A673 (cell line): ENCODE data around the gene TNS3. TPM values are rescaled to one million over a fixed set of nuclear protein-coding genes. Genes with fewer than 3 reads are reported as not detected.

Source experiments
- BruUV-seq: library from RNA; stranded (reverse); fragments of 400-500 nt; replicated peaks from 2 replicates; lab custom pipeline; 2021; lab: Mats Ljungman, UMichigan
- CTCF ChIA-PET: fragments of 300-600 bp; sonication (Branson Sonifier 250); formaldehyde crosslinking; loops from one replicate; lab custom pipeline; 2022; ENCODE audit warnings: antibody characterized with exemption; lab: Charles Lee
- POLR2A ChIA-PET: fragments of 300-600 bp; sonication (Branson Sonifier 250); formaldehyde crosslinking; loops from one replicate; lab custom pipeline; 2022; ENCODE audit warnings: antibody characterized with exemption; ENCODE audit not compliant: low non-redundant PET; lab: Charles Lee
- DNase-seq: peaks from one replicate; pipeline ENCODE4 v3.0.0-alpha.2; 2015; ENCODE audit warnings: low spot score
- H3K27ac ChIP-seq: fragments of 200-600 bp; sonication (generic); 2 replicates; pipeline ENCODE4 v1.5.1; 2016; ENCODE audit warnings: mixed run types, low read depth, mild to moderate bottlenecking, mixed read lengths, antibody characterized with exemption, low read length; ENCODE audit not compliant: poor library complexity, severe bottlenecking
- H3K27me3 ChIP-seq: fragments of 200-600 bp; sonication (generic); replicated peaks from 2 replicates; pipeline ENCODE4 v1.6.1; 2017; ENCODE audit warnings: mixed run types, low read depth, mild to moderate bottlenecking, mixed read lengths, antibody characterized with exemption, low read length; ENCODE audit not compliant: insufficient read depth, poor library complexity
- H3K36me3 ChIP-seq: fragments of 200-600 bp; sonication (generic); 2 replicates; pipeline ENCODE4 v1.6.1; 2016; ENCODE audit warnings: mixed run types, mild to moderate bottlenecking, mixed read lengths, antibody characterized with exemption, low read length; ENCODE audit not compliant: insufficient read depth, poor library complexity, severe bottlenecking
- H3K4me1 ChIP-seq: fragments of 200-600 bp; sonication (generic); 2 replicates; pipeline ENCODE4 v1.6.1; 2017; ENCODE audit warnings: mixed run types, mild to moderate bottlenecking, mixed read lengths, antibody characterized with exemption, low read length; ENCODE audit not compliant: insufficient read depth, poor library complexity, severe bottlenecking
- H3K4me3 ChIP-seq: fragments of 200-600 bp; sonication (generic); 2 replicates; pipeline ENCODE4 v1.5.1; 2016; ENCODE audit warnings: low read depth, mixed run types, mild to moderate bottlenecking, mixed read lengths, low read length; ENCODE audit not compliant: poor library complexity, severe bottlenecking
- H3K9me3 ChIP-seq: fragments of 200-600 bp; sonication (generic); 2 replicates; pipeline ENCODE4 v1.6.1; 2016; ENCODE audit warnings: mixed run types, low read depth, mild to moderate bottlenecking, mixed read lengths, antibody characterized with exemption, low read length; ENCODE audit not compliant: poor library complexity, severe bottlenecking
- EZH2 ChIP-seq: fragments of 200-600 bp; sonication (generic); IDR thresholded peaks from 2 replicates; pipeline ENCODE4 v1.6.1; 2017; ENCODE audit warnings: borderline replicate concordance, low read depth, mild to moderate bottlenecking, mixed read lengths, antibody characterized with exemption, low read length; ENCODE audit not compliant: poor library complexity, severe bottlenecking
- intact Hi-C: fragments of 100-400 bp; cut with micrococcal nuclease; formaldehyde crosslinking; loops from one replicate; pipeline ENCODE4 v1.10.0; 2022; ENCODE audit not compliant: unreplicated experiment
- total RNA-seq: library from RNA; stranded (reverse); gene quantifications from 2 replicates; pipeline ENCODE4 v1.2.3, GENCODE V29; 2021
- TF ChIP-seq, protein P1 (sequence below): fragments of 300-800, 200-600 bp; sonication (generic); conservative IDR thresholded peaks from 2 replicates; pipeline ENCODE4 v1.5.1; 2017; ENCODE audit warnings: low read depth, mild to moderate bottlenecking, antibody characterized with exemption, low read length, moderate library complexity, mixed read lengths

TNS3 gene
- total RNA-seq, 1 experiment from 2014 or later = not detected

DNA sequence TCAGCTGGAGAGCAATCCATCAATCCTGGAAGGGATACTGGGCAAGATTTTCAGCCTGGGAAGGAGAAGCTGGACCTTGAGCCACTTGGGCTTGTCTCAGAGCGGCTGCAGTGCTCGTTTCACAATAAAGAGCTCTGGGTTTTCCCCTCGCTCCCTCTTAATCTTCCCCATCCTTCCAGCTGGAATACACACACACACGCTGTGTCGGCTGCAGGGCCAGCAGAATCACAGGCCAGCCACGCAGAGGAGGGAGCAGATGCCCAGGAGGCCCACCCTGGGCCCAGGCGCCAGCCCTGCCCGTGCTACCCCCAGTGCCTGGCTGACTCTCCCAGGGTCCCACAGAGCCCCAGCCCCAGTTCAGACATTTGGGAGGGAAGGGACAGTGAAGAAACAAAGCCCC lies 255.1 kb downstream of the TNS3 start:
- POLR2A ChIA-PET = no interaction called here
- no peak overlapping the region for H3K4me3 ChIP-seq
- no peaks in the 10 kb centered on the region for H3K4me1 ChIP-seq
- CTCF ChIA-PET = no interaction called here
- H3K27ac ChIP-seq = no peak overlapping the region
- no TSS peak for BruUV-seq
- H3K36me3 ChIP-seq = no peaks in the 10 kb centered on the region
- TF ChIP-seq EZH2 = no peak
- TF ChIP-seq, protein P1, sequence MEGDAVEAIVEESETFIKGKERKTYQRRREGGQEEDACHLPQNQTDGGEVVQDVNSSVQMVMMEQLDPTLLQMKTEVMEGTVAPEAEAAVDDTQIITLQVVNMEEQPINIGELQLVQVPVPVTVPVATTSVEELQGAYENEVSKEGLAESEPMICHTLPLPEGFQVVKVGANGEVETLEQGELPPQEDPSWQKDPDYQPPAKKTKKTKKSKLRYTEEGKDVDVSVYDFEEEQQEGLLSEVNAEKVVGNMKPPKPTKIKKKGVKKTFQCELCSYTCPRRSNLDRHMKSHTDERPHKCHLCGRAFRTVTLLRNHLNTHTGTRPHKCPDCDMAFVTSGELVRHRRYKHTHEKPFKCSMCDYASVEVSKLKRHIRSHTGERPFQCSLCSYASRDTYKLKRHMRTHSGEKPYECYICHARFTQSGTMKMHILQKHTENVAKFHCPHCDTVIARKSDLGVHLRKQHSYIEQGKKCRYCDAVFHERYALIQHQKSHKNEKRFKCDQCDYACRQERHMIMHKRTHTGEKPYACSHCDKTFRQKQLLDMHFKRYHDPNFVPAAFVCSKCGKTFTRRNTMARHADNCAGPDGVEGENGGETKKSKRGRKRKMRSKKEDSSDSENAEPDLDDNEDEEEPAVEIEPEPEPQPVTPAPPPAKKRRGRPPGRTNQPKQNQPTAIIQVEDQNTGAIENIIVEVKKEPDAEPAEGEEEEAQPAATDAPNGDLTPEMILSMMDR = no peak
- no peak for DNase-seq
- intact Hi-C loops = no loop called here
- no peaks in the 10 kb centered on the region for H3K9me3 ChIP-seq
- H3K27me3 ChIP-seq = peaks cover 8% of the 10 kb centered on the region

GRCh38 chr7:47326220-47326619 lies 255.7 kb downstream of the TNS3 start:
- Histone ChIP-seq H3K9me3 (no peaks in the 10 kb centered on the region), H3K4me3 (no peak overlapping the region), H3K27ac (no peak overlapping the region), H3K36me3 (no peaks in the 10 kb centered on the region), H3K4me1 (no peaks in the 10 kb centered on the region), H3K27me3 (peaks cover 13% of the 10 kb centered on the region)
- no peak for DNase-seq
- no TSS peak for BruUV-seq
- TF ChIP-seq EZH2 = no peak
- TF ChIP-seq, protein P1 = no peak
- POLR2A ChIA-PET = no interaction called here
- intact Hi-C loops = no loop called here
- CTCF ChIA-PET = no interaction called here

GRCh38 chr7:47325337-47325736 lies 256.6 kb downstream of the TNS3 start:
- Histone ChIP-seq H3K4me1 (no peaks in the 10 kb centered on the region), H3K36me3 (no peaks in the 10 kb centered on the region), H3K27ac (no peak overlapping the region), H3K9me3 (no peaks in the 10 kb centered on the region), H3K27me3 (peaks cover 17% of the 10 kb centered on the region), H3K4me3 (no peak overlapping the region)
- BruUV-seq = no TSS peak
- no peak for DNase-seq
- intact Hi-C loops = no loop called here
- ChIA-PET CTCF (no interaction called here), POLR2A (no interaction called here)
- no peak for TF ChIP-seq EZH2
- TF ChIP-seq, protein P1 = no peak
